Measurements from ENCODE around the gene UST.

GRCh38 chr6:149006671-149007070, 259.8 kb downstream of the UST start:
- no peak for TF ChIP-seq EZH2 (IDR thresholded peaks at IDR 0.05; ENCODE audit: low read length)
- no peak for TF ChIP-seq CTCF (optimal IDR thresholded peaks at IDR 0.05 in 1 of 3, IDR thresholded peaks at IDR 0.05 in 1 of 3, conservative IDR thresholded peaks at IDR 0.05 in 1 of 3; ENCODE audit: extremely low read depth in 1 of 3, insufficient read depth in 2 of 3, low read length in 3 of 3)
